H1 (cell line): ENCODE results near the gene TPM1. TPM values are rescaled to one million over a fixed set of nuclear protein-coding genes. Genes with fewer than 3 reads are reported as not detected.

ENCODE experiments used
- CTCF ChIA-PET: fragments of 300-600 bp; sonication (Branson Sonifier 250); formaldehyde crosslinking; loops from one replicate; lab custom pipeline; 2021; ENCODE audit not compliant: partially characterized antibody; lab: Charles Lee
- POLR2A ChIA-PET: fragments of 300-600 bp; sonication (Branson Sonifier 250); formaldehyde crosslinking; loops from one replicate; lab custom pipeline; 2021; ENCODE audit warnings: inconsistent platforms; ENCODE audit not compliant: partially characterized antibody; lab: Charles Lee
- DNase-seq, 2 experiments: peaks; one replicate each; pipeline versions ENCODE4 v3.0.0 to v3.0.0-alpha.2; 2010 to 2022; ENCODE audit warnings: low spot score in 2 of 2, low read depth in 1 of 2, mixed read lengths in 1 of 2
- FAIRE-seq: peaks from 2 replicates; lab custom pipeline; 2011; peaks lifted over from hg19 to GRCh38; lab: Jason Lieb, UNC
- H2AFZ ChIP-seq: 2 replicates; pipeline ENCODE4 v1.8.1; 2012; ENCODE audit warnings: low read length, inconsistent platforms
- H2AK5ac ChIP-seq: 2 replicates; pipeline ENCODE4 v1.6.1; 2013; ENCODE audit warnings: low read depth, low read length
- H2BK120ac ChIP-seq: replicated peaks from 2 replicates; pipeline ENCODE3; 2013; ENCODE audit warnings: low read depth, low read length, inconsistent platforms
- H2BK12ac ChIP-seq: 2 replicates; pipeline ENCODE4 v1.6.1; 2013; ENCODE audit warnings: low read depth, low read length
- H2BK15ac ChIP-seq: 2 replicates; pipeline ENCODE4 v1.6.1; 2013; ENCODE audit warnings: low read length
- H2BK20ac ChIP-seq: 2 replicates; pipeline ENCODE4 v1.6.1; 2013; ENCODE audit warnings: low read length
- H2BK5ac ChIP-seq: 2 replicates; pipeline ENCODE4 v1.6.1; 2013; ENCODE audit warnings: low read depth, low read length
- H3K14ac ChIP-seq: 2 replicates; pipeline ENCODE4 v1.6.1; 2013; ENCODE audit warnings: inconsistent platforms; ENCODE audit not compliant: insufficient read length
- H3K18ac ChIP-seq: 2 replicates; pipeline ENCODE4 v1.6.1; 2013; ENCODE audit warnings: low read length; ENCODE audit errors: extremely low read depth
- H3K23ac ChIP-seq: 2 replicates; pipeline ENCODE4 v1.6.1; 2013; ENCODE audit warnings: inconsistent platforms; ENCODE audit not compliant: insufficient read length
- H3K23me2 ChIP-seq: 2 replicates; pipeline ENCODE4 v1.6.1; 2013; ENCODE audit warnings: low read depth, low read length
- H3K27ac ChIP-seq: 2 replicates; pipeline ENCODE4 v1.6.1; 2011; ENCODE audit warnings: low read depth, low read length, inconsistent platforms
- H3K27me3 ChIP-seq, 4 experiments: replicated peaks in 1 of 4; 1 replicate in 1 of 4; 2 replicates in 3 of 4; pipeline versions ENCODE4 v1.6.1 to v1.8.1; 2011 to 2013; ENCODE audit warnings: low read length in 3 of 4, mild to moderate bottlenecking in 3 of 4, inconsistent platforms in 2 of 4, mixed read lengths in 2 of 4, moderate library complexity in 1 of 4; ENCODE audit not compliant: control insufficient read depth in 3 of 4, insufficient read depth in 3 of 4; ENCODE audit errors: extremely low read depth in 1 of 4
- H3K36me3 ChIP-seq, 4 experiments: 2 replicates each; pipeline versions ENCODE4 v1.6.1 to v1.8.1; 2011 to 2013; ENCODE audit warnings: mild to moderate bottlenecking in 4 of 4, low read length in 3 of 4, moderate library complexity in 2 of 4, control low read depth in 1 of 4, inconsistent platforms in 1 of 4; ENCODE audit not compliant: insufficient read depth in 4 of 4, control insufficient read depth in 2 of 4
- H3K4ac ChIP-seq: replicated peaks from 2 replicates; pipeline ENCODE3; 2013; ENCODE audit warnings: low read length, low read depth, mixed read lengths, inconsistent platforms; ENCODE audit not compliant: insufficient read length
- H3K4me1 ChIP-seq, 4 experiments: replicated peaks in 1 of 4; 1 replicate in 1 of 4; 2 replicates in 3 of 4; pipeline versions ENCODE4 v1.6.1 to v1.8.1; 2011 to 2013; ENCODE audit warnings: low read length in 3 of 4, inconsistent platforms in 2 of 4, mixed read lengths in 1 of 4; ENCODE audit not compliant: insufficient read depth in 4 of 4, control insufficient read depth in 3 of 4
- H3K4me2 ChIP-seq, 2 experiments: 2 replicates each; pipeline versions ENCODE4 v1.6.1 to v1.8.1; 2011 to 2013; ENCODE audit warnings: low read depth in 2 of 2, low read length in 2 of 2, control low read depth in 1 of 2, inconsistent platforms in 1 of 2, mild to moderate bottlenecking in 1 of 2; ENCODE audit not compliant: insufficient read depth in 1 of 2
- H3K4me3 ChIP-seq, 4 experiments: fragments of 200-600, 300-600 bp in 1 of 4; sonication (generic), shearing (Covaris generic), sonication (Bioruptor Twin) in 1 of 4; 2 replicates each; pipeline versions ENCODE4 v1.5.1 to v1.8.1; 2011 to 2016; ENCODE audit warnings: low read length in 4 of 4, low read depth in 3 of 4, control low read depth in 2 of 4, inconsistent platforms in 2 of 4, mild to moderate bottlenecking in 2 of 4, mixed read lengths in 1 of 4, moderate library complexity in 1 of 4; ENCODE audit not compliant: insufficient read depth in 2 of 4; ENCODE audit errors: extremely low read depth in 1 of 4
- H3K56ac ChIP-seq: replicated peaks from 2 replicates; pipeline ENCODE3; 2013; ENCODE audit warnings: low read depth, mild to moderate bottlenecking, mixed read lengths, low read length, inconsistent platforms; ENCODE audit not compliant: insufficient read length
- H3K79me1 ChIP-seq: 2 replicates; pipeline ENCODE4 v1.6.1; 2013; ENCODE audit warnings: low read depth, low read length, control low read depth
- H3K79me2 ChIP-seq, 2 experiments: 2 replicates each; pipeline versions ENCODE4 v1.6.1 to v1.8.1; 2012 to 2013; ENCODE audit warnings: low read length in 2 of 2, mild to moderate bottlenecking in 2 of 2, inconsistent platforms in 1 of 2; ENCODE audit not compliant: insufficient read depth in 2 of 2, control insufficient read depth in 1 of 2
- H3K9ac ChIP-seq, 4 experiments: replicated peaks in 1 of 4; 1 replicate in 1 of 4; 2 replicates in 3 of 4; pipeline versions ENCODE4 v1.6.1 to v1.8.1; 2011 to 2013; ENCODE audit warnings: low read depth in 3 of 4, low read length in 3 of 4, control low read depth in 2 of 4, mild to moderate bottlenecking in 2 of 4, moderate library complexity in 2 of 4, inconsistent platforms in 1 of 4; ENCODE audit errors: extremely low read depth in 1 of 4
- H3K9me3 ChIP-seq, 2 experiments: 2 replicates each; pipeline versions ENCODE4 v1.6.1 to v1.8.1; 2012 to 2013; ENCODE audit warnings: mild to moderate bottlenecking in 2 of 2, moderate library complexity in 2 of 2, control low read depth in 1 of 2, inconsistent platforms in 1 of 2, low read depth in 1 of 2, low read length in 1 of 2, mixed read lengths in 1 of 2; ENCODE audit not compliant: insufficient read depth in 2 of 2
- H4K20me1 ChIP-seq, 2 experiments: replicated peaks in 1 of 2; 2 replicates each; pipeline versions ENCODE3 to v1.8.1; 2011 to 2013; ENCODE audit warnings: inconsistent platforms in 2 of 2, low read length in 2 of 2, mild to moderate bottlenecking in 1 of 2; ENCODE audit not compliant: insufficient read depth in 2 of 2, control insufficient read depth in 1 of 2
- H4K5ac ChIP-seq: 2 replicates; pipeline ENCODE4 v1.6.1; 2013; ENCODE audit warnings: low read length, low read depth, mixed read lengths, inconsistent platforms; ENCODE audit not compliant: insufficient read length
- H4K8ac ChIP-seq: 2 replicates; pipeline ENCODE4 v1.8.0; 2013; ENCODE audit warnings: mild to moderate bottlenecking, moderate library complexity, low read length, inconsistent platforms; ENCODE audit not compliant: insufficient read depth; ENCODE audit errors: extremely low read depth
- H4K91ac ChIP-seq: replicated peaks from 2 replicates; pipeline ENCODE3; 2013; ENCODE audit warnings: low read length, mixed read lengths, inconsistent platforms; ENCODE audit not compliant: insufficient read length
- BRCA1 ChIP-seq: IDR thresholded peaks from 2 replicates; pipeline ENCODE4 v1.6.1; 2012; ENCODE audit warnings: low read depth, low read length, improper control_type of control experiment
- CBX5 ChIP-seq: fragments of 300-800, 300-1000 bp; sonication (generic); IDR thresholded peaks from 2 replicates; pipeline ENCODE4 v1.7.1; 2016; ENCODE audit warnings: antibody characterized with exemption, low read length, low read depth
- CHD2 ChIP-seq: IDR thresholded peaks from 2 replicates; pipeline ENCODE4 v1.6.1; 2012; ENCODE audit warnings: low read length, improper control_type of control experiment
- CREB1 ChIP-seq: IDR thresholded peaks from 2 replicates; pipeline ENCODE4 v1.6.1; 2012; ENCODE audit warnings: inconsistent platforms
- KDM1A ChIP-seq: fragments of 200-600, 300-600 bp; sonication (generic); IDR thresholded peaks from 2 replicates; pipeline ENCODE4 v1.7.1; 2016; ENCODE audit warnings: mild to moderate bottlenecking, low read length, borderline replicate concordance
- RXRA ChIP-seq: IDR thresholded peaks from 2 replicates; pipeline ENCODE4 v1.6.1; 2011; ENCODE audit warnings: low read depth, mild to moderate bottlenecking, low read length, moderate library complexity; ENCODE audit not compliant: insufficient read depth
- SP2 ChIP-seq: IDR thresholded peaks from 2 replicates; pipeline ENCODE4 v1.6.1; 2012; ENCODE audit warnings: mild to moderate bottlenecking, low read length, inconsistent platforms
- SP4 ChIP-seq: IDR thresholded peaks from 2 replicates; pipeline ENCODE4 v1.6.1; 2012; ENCODE audit warnings: low read length, inconsistent platforms
- SUZ12 ChIP-seq: fragments of 200-600 bp; sonication (generic); IDR thresholded peaks from 2 replicates; pipeline ENCODE4 v1.6.1; 2012; ENCODE audit warnings: mild to moderate bottlenecking, inconsistent platforms, low read length, moderate library complexity, mixed read lengths
- TAF1 ChIP-seq: IDR thresholded peaks from 2 replicates; pipeline ENCODE4 v1.6.1; 2011; ENCODE audit warnings: mild to moderate bottlenecking, low read depth, low read length
- TAF7 ChIP-seq: optimal IDR thresholded peaks from 2 replicates; pipeline ENCODE3; 2011; ENCODE audit warnings: low read depth, mild to moderate bottlenecking, inconsistent platforms, low read length, moderate library complexity, borderline replicate concordance
- TCF12 ChIP-seq: IDR thresholded peaks from 2 replicates; pipeline ENCODE4 v1.6.1; 2011; ENCODE audit warnings: low read depth, mild to moderate bottlenecking, low read length
- WGBS, 2 experiments: shearing (Covaris generic) in 1 of 2; methylation state at CpG; one replicate each; pipeline versions ENCODE4 v1.1.6 to v1.1.7; 2013 to 2015; ENCODE audit warnings: low lambda C conversion rate in 2 of 2, mixed read lengths in 2 of 2, inconsistent platforms in 1 of 2, low coverage in 1 of 2, missing lambda C conversion rate in 1 of 2; ENCODE audit not compliant: insufficient replicate concordance in 2 of 2, insufficient coverage in 1 of 2, insufficient read length in 1 of 2; ENCODE audit errors: extremely low coverage in 1 of 2, missing lambda C conversion rate in 1 of 2; 5-methylcytosine and 5-hydroxymethylcytosine counted together
- polyA plus RNA-seq, 7 experiments: library from polyadenylated mRNA; depleted of rRNA in 3 of 7; stranded (reverse) in 5 of 7; unstranded in 2 of 7; fragments of >200 nt in 5 of 7; fragments of 200-250 nt in 2 of 7; gene quantifications; 1 replicate in 5 of 7; 2 replicates in 1 of 7; 4 replicates in 1 of 7; pipeline versions ENCODE4 v1.2.1 to v1.2.3, GENCODE V29; 2011 to 2013; ENCODE audit warnings: missing spikeins in 2 of 7, mixed read lengths in 2 of 7
- total RNA-seq: library from RNA; stranded (reverse); fragmentation: NEBNext Ultra II Directional; extraction: Animal tissue kit (Norgen Biotek cat#: 25700); gene quantifications from 2 replicates; pipeline ENCODE4 v1.2.1, GENCODE V29; 2021
- TF ChIP-seq, protein P1 (sequence below), 3 experiments: IDR thresholded peaks; 1 replicate in 2 of 3; 2 replicates in 1 of 3; pipeline versions ENCODE4 v1.5.1 to v1.6.1; 2011; ENCODE audit warnings: low read length in 3 of 3, mild to moderate bottlenecking in 3 of 3, inconsistent platforms in 2 of 3, low read depth in 1 of 3, moderate library complexity in 1 of 3; ENCODE audit not compliant: insufficient read depth in 1 of 3; ENCODE audit errors: control extremely low read depth in 1 of 3

Gene TPM1
- total and polyA plus RNA-seq, 2 of the 8 experiments (the other 6 are each of a cell fraction or from before 2014, with no cell fraction given), result 258 to 579 TPM

DNA sequence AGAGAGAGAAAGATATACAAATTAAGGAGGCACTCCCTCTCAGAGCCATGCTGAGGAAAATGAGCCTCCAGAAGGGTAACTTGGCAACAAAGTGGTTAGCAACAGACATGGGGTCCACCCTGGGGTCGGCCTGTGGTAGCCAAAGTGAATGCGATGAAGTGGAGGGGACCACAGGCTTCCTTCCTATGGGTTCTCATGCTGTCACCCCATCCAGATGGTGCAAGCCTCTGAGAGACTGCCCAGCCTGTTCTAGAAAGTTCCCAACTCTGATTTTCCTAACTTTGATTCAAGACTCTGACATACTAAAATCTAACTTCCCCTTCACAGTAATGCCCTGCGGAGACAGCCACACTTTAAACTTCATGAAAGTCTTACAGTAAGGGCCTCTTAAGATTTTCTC lies 60.9 kb downstream of the TPM1 start:
- POLR2A ChIA-PET, result no interaction called here
- no peak overlapping the region for H3K18ac ChIP-seq
- H2BK12ac ChIP-seq, result no peak overlapping the region
- no peak overlapping the region for H3K14ac ChIP-seq
- H3K79me2 ChIP-seq, result no peaks in the 10 kb centered on the region
- H2AFZ ChIP-seq, result no peak overlapping the region
- H3K27ac ChIP-seq, result no peak overlapping the region
- no peak for FAIRE-seq
- H3K27me3 ChIP-seq, result no peaks in the 10 kb centered on the region
- no peak overlapping the region for H4K5ac ChIP-seq
- no peak overlapping the region for H2BK120ac ChIP-seq
- no peak overlapping the region for H3K4me2 ChIP-seq
- no peak overlapping the region for H3K9ac ChIP-seq
- 89% methylated on average over 3 of the region's 3 CpGs; no CpG with 5 or more reads in 1 of the 2 experiments for WGBS, 2 experiments
- H3K4me1 ChIP-seq, result no peaks in the 10 kb centered on the region
- no peak overlapping the region for H2BK5ac ChIP-seq
- no peak overlapping the region for H4K91ac ChIP-seq
- no peak overlapping the region for H3K56ac ChIP-seq
- no peak overlapping the region for H3K4ac ChIP-seq
- no peak overlapping the region for H2AK5ac ChIP-seq
- no peak for DNase-seq
- no peak for TF ChIP-seq SP2
- no peak for TF ChIP-seq SP4
- no peak for TF ChIP-seq CBX5
- TF ChIP-seq TAF1, result no peak
- no peak for TF ChIP-seq BRCA1
- TF ChIP-seq RXRA, result no peak
- TF ChIP-seq KDM1A, result no peak
- TF ChIP-seq TAF7, result no peak
- no peak for TF ChIP-seq CREB1
- TF ChIP-seq, protein P1, sequence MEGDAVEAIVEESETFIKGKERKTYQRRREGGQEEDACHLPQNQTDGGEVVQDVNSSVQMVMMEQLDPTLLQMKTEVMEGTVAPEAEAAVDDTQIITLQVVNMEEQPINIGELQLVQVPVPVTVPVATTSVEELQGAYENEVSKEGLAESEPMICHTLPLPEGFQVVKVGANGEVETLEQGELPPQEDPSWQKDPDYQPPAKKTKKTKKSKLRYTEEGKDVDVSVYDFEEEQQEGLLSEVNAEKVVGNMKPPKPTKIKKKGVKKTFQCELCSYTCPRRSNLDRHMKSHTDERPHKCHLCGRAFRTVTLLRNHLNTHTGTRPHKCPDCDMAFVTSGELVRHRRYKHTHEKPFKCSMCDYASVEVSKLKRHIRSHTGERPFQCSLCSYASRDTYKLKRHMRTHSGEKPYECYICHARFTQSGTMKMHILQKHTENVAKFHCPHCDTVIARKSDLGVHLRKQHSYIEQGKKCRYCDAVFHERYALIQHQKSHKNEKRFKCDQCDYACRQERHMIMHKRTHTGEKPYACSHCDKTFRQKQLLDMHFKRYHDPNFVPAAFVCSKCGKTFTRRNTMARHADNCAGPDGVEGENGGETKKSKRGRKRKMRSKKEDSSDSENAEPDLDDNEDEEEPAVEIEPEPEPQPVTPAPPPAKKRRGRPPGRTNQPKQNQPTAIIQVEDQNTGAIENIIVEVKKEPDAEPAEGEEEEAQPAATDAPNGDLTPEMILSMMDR (IDR thresholded peaks at IDR 0.05; ENCODE audit: control extremely low read depth in 1 of 3, insufficient read depth in 1 of 3, low read depth in 1 of 3, low read length in 3 of 3), result no peak
- TF ChIP-seq TCF12, result no peak
- TF ChIP-seq CHD2, result no peak
- no peak for TF ChIP-seq SUZ12
- no peak overlapping the region for H2BK20ac ChIP-seq
- CTCF ChIA-PET, result no interaction called here
- H3K9me3 ChIP-seq, result peaks cover under 1 to 2% of the 10 kb centered on the region in 2 experiments; a peak in 1 of 4 replicates
- H3K23ac ChIP-seq, result no peak overlapping the region
- H3K4me3 ChIP-seq, result no peak overlapping the region
- H4K8ac ChIP-seq, result no peak overlapping the region
- H2BK15ac ChIP-seq, result no peak overlapping the region
- no peaks in the 10 kb centered on the region for H3K23me2 ChIP-seq
- H3K79me1 ChIP-seq, result no peaks in the 10 kb centered on the region
- no peaks in the 10 kb centered on the region for H3K36me3 ChIP-seq
- H4K20me1 ChIP-seq, result no peaks in the 10 kb centered on the region
